Breast epithelium (tissue), 3 donors: ENCODE data around the gene SLC4A1AP.

ENCODE experiments used
- POLR2A ChIP-seq: fragments of 450-650 bp; IDR thresholded peaks from one replicate; pipeline ENCODE4 v1.6.1; 2016; ENCODE audit warnings: antibody characterized with exemption, mild to moderate bottlenecking, moderate library complexity
- POLR2AphosphoS5 ChIP-seq, 3 donors: sonication (generic); formaldehyde crosslinking; IDR thresholded peaks; one replicate each; pipeline ENCODE4 v1.6.1; 2017; ENCODE audit warnings: antibody characterized with exemption in 3 of 3
- TF ChIP-seq, protein P1 (sequence below), 3 donors: fragments of 450-650 bp; IDR thresholded peaks; one replicate each; pipeline ENCODE4 v1.5.1; 2016 to 2017; ENCODE audit warnings: antibody characterized with exemption in 3 of 3, mild to moderate bottlenecking in 3 of 3, moderate library complexity in 3 of 3

DNA sequence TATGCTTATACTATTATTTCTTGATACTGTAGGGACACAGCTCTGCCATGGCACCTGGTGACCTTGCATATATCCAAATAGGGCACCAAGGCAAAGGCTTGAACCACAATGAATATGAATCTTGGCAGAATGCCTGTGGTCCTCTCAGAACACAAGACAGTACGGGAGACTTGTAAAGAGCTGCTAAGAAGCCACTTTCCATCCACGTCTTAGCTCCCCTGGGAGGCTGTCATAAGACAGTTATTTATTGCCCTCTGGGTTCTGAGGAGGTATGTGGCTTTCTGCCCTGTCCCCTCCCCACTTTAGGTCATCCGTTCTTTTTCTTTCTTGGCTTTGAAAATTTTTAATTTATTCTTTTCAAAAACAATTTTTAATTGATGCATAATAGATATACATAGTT lies 78.0 kb downstream of the SLC4A1AP start:
- TF ChIP-seq, protein P1, sequence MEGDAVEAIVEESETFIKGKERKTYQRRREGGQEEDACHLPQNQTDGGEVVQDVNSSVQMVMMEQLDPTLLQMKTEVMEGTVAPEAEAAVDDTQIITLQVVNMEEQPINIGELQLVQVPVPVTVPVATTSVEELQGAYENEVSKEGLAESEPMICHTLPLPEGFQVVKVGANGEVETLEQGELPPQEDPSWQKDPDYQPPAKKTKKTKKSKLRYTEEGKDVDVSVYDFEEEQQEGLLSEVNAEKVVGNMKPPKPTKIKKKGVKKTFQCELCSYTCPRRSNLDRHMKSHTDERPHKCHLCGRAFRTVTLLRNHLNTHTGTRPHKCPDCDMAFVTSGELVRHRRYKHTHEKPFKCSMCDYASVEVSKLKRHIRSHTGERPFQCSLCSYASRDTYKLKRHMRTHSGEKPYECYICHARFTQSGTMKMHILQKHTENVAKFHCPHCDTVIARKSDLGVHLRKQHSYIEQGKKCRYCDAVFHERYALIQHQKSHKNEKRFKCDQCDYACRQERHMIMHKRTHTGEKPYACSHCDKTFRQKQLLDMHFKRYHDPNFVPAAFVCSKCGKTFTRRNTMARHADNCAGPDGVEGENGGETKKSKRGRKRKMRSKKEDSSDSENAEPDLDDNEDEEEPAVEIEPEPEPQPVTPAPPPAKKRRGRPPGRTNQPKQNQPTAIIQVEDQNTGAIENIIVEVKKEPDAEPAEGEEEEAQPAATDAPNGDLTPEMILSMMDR (IDR thresholded peaks at IDR 0.05), result no peak
- TF ChIP-seq POLR2AphosphoS5 (IDR thresholded peaks at IDR 0.05), result no peak
- no peak for TF ChIP-seq POLR2A
